ENCODE data around the gene HSPA4. TPM values are rescaled to one million over a fixed set of nuclear protein-coding genes. Genes with fewer than 3 reads are reported as not detected.

HSPA4 gene
- total and polyA plus RNA-seq, 2 of the 4 experiments (the other 2 are of a cell fraction), result 34.9 to 120 TPM

- no peak overlapping the region for H2BK20ac ChIP-seq (ENCODE audit: low read depth, low read length)
- no peak overlapping the region for H3K27ac ChIP-seq (ENCODE audit: insufficient read depth, low read length)
- no peaks in the 10 kb centered on the region; the same call in 1 of the 2 replicates for H3K9me1 ChIP-seq (ENCODE audit: insufficient read depth, low read length)
- in situ Hi-C loops (cut with MboI; ENCODE audit: low sequenced_read_pairs), result no loop called here
- dilution Hi-C loops (cut with HindIII; ENCODE audit: low sequenced_read_pairs, unreplicated experiment), result no loop called here
- no peak overlapping the region for H3K9ac ChIP-seq (ENCODE audit: low read depth, low read length)
- H2AK5ac ChIP-seq (ENCODE audit: low read depth, low read length), result no peak overlapping the region
- peak; percentile 49 for ATAC-seq (ENCODE audit: low read depth)
- H4K8ac ChIP-seq (ENCODE audit: low read depth in 2 of 2, low read length in 2 of 2), result no peak overlapping the region
- TF ChIP-seq, protein P1, sequence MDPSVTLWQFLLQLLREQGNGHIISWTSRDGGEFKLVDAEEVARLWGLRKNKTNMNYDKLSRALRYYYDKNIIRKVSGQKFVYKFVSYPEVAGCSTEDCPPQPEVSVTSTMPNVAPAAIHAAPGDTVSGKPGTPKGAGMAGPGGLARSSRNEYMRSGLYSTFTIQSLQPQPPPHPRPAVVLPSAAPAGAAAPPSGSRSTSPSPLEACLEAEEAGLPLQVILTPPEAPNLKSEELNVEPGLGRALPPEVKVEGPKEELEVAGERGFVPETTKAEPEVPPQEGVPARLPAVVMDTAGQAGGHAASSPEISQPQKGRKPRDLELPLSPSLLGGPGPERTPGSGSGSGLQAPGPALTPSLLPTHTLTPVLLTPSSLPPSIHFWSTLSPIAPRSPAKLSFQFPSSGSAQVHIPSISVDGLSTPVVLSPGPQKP (IDR thresholded peaks at IDR 0.05; ENCODE audit: borderline replicate concordance, low read depth, low read length), result no peak
- TF ChIP-seq MXI1 (IDR thresholded peaks at IDR 0.05; ENCODE audit: borderline replicate concordance, low read depth, low read length), result no peak
- no peak for TF ChIP-seq BHLHE40 (IDR thresholded peaks at IDR 0.05; ENCODE audit: low read depth, low read length)
- TF ChIP-seq SMC3 (IDR thresholded peaks at IDR 0.05; ENCODE audit: low read depth, low read length), result no peak
- no peak for TF ChIP-seq CTCF (conservative IDR thresholded peaks at IDR 0.05; ENCODE audit: low read depth, low read length)
- no peak for TF ChIP-seq MAFK (IDR thresholded peaks at IDR 0.05; ENCODE audit: low read depth, low read length)
- no peak for TF ChIP-seq CEBPB (IDR thresholded peaks at IDR 0.05; ENCODE audit: low read depth, low read length)
- no peak for TF ChIP-seq CHD1 (IDR thresholded peaks at IDR 0.05; ENCODE audit: low read depth, low read length)
- no peak for TF ChIP-seq MAZ (IDR thresholded peaks at IDR 0.05; ENCODE audit: borderline replicate concordance, low read depth, low read length)
- TF ChIP-seq POLR2A (IDR thresholded peaks at IDR 0.05; ENCODE audit: low read depth, low read length), result no peak
- no peak for TF ChIP-seq NFE2L2 (IDR thresholded peaks at IDR 0.05; ENCODE audit: low read depth, low read length)
- TF ChIP-seq USF2 (IDR thresholded peaks at IDR 0.05; ENCODE audit: low read depth, low read length), result no peak
- H3K9me3 ChIP-seq (ENCODE audit: control insufficient read depth, insufficient read depth, low read length), result peaks cover under 1% of the 10 kb centered on the region; the same call in 1 of the 2 replicates
- no peak overlapping the region for H4K5ac ChIP-seq (ENCODE audit: low read depth, low read length)
- H3K4me2 ChIP-seq (ENCODE audit: low read depth, low read length), result no peak overlapping the region
- H3K79me1 ChIP-seq (ENCODE audit: low read depth in 1 of 2, low read length in 2 of 2), result peaks cover 0 to 4% of the 10 kb centered on the region in 2 experiments; a peak in 2 of 4 replicates
- no CpG with 5 or more reads among the region's 1 CpG for WGBS, 2 experiments (ENCODE audit: extremely low coverage in 2 of 2, insufficient read length in 1 of 2)
- no peaks in the 10 kb centered on the region for H3K4me1 ChIP-seq (ENCODE audit: control insufficient read depth, insufficient read depth, low read length)
- no TSS peak for BruUV-seq (replicated peaks)
- CTCF ChIA-PET, result no interaction called here
- no peak overlapping the region for H2BK15ac ChIP-seq (ENCODE audit: low read depth, low read length)
- H3K18ac ChIP-seq (ENCODE audit: low read depth, low read length), result no peak overlapping the region
- no peak overlapping the region for H2AFZ ChIP-seq (replicated peaks; ENCODE audit: low read length, poor library complexity)
- H4K20me1 ChIP-seq (ENCODE audit: insufficient read depth, low read length), result no peaks in the 10 kb centered on the region
- H2BK120ac ChIP-seq (ENCODE audit: low read depth, low read length), result no peak overlapping the region
- H4K91ac ChIP-seq (ENCODE audit: insufficient read depth, low read depth, low read length), result no peak overlapping the region
- no peak for DNase-seq
- H3K23ac ChIP-seq (ENCODE audit: low read depth, low read length), result no peak overlapping the region
- intact Hi-C loops (cut with micrococcal nuclease), result no loop called here
- no peaks in the 10 kb centered on the region for H3K27me3 ChIP-seq (ENCODE audit: control insufficient read depth, insufficient read depth, low read length)
- no peak overlapping the region for H2BK5ac ChIP-seq (ENCODE audit: low read depth, low read length, poor library complexity, severe bottlenecking)
- H3K4me3 ChIP-seq (ENCODE audit: insufficient read depth, low read depth, low read length), result no peak overlapping the region
- H3K4ac ChIP-seq (ENCODE audit: low read depth, low read length), result no peak overlapping the region
- no peak overlapping the region for H2AK9ac ChIP-seq (replicated peaks; ENCODE audit: low read depth, low read length, poor library complexity)
- POLR2A ChIA-PET (ENCODE audit: unreplicated experiment), result interaction anchor here (0.6 kb wide), 1 partner anchor 13 kb away, joined by 5 read pairs; no protein-coding TSS in a partner anchor
- no peak overlapping the region for H3K14ac ChIP-seq (replicated peaks; ENCODE audit: low read depth, low read length)
- peaks cover 12% of the 10 kb centered on the region for H3K36me3 ChIP-seq (ENCODE audit: control insufficient read depth, insufficient read depth, low read length)
- H3K56ac ChIP-seq (ENCODE audit: extremely low read depth, insufficient read depth, low read length), result no peak overlapping the region
Measured at GRCh38 chr5:133006653-133007052, 45.2 kb upstream of the HSPA4 start.
